HEK293 (cell line): ENCODE results near the gene ANKRD39.

Experiments used
- CTCF ChIA-PET: fragments of 350-600 bp; formaldehyde crosslinking; extraction: SDS; loops from one replicate; lab custom pipeline; 2021; ENCODE audit warnings: antibody characterized with exemption; lab: Yijun Ruan, JAX
- POLR2A ChIA-PET: fragments of 300-600 bp; formaldehyde crosslinking; extraction: SDS; loops from one replicate; lab custom pipeline; 2020; ENCODE audit warnings: antibody characterized with exemption, inconsistent platforms; lab: Yijun Ruan, JAX
- H3K27ac ChIP-seq: fragments of 200-500 bp; sonication (Bioruptor generic); 2 replicates; pipeline ENCODE4 v1.5.1; 2014; ENCODE audit warnings: low read depth, low read length, control low read depth, inconsistent platforms; ENCODE audit errors: extremely low read depth
- H3K36me3 ChIP-seq, 2 experiments: fragments of 200-500 bp in 1 of 2; sonication (Bioruptor generic) in 1 of 2; 1 replicate in 1 of 2; 2 replicates in 1 of 2; pipeline ENCODE4 v1.5.1; 2014 to 2017; ENCODE audit warnings: inconsistent platforms in 2 of 2, low read length in 2 of 2; ENCODE audit not compliant: control insufficient read depth in 2 of 2, insufficient read depth in 1 of 2
- H3K4me1 ChIP-seq: fragments of 200-500 bp; sonication (Bioruptor generic); 2 replicates; pipeline ENCODE4 v1.5.1; 2014; ENCODE audit warnings: mild to moderate bottlenecking, low read length, inconsistent platforms; ENCODE audit not compliant: control insufficient read depth, insufficient read depth
- H3K4me3 ChIP-seq: 2 replicates; pipeline ENCODE4 v1.5.1; 2011; ENCODE audit warnings: low read depth, mild to moderate bottlenecking, control low read depth, low read length, moderate library complexity
- H3K9me3 ChIP-seq: fragments of 200-500 bp; sonication (Bioruptor generic); 2 replicates; pipeline ENCODE4 v1.5.1; 2014; ENCODE audit warnings: low read depth, low read length, inconsistent platforms; ENCODE audit not compliant: control insufficient read depth, insufficient read depth
- EGR2 ChIP-seq: fragments of 450-650 bp; formaldehyde crosslinking; IDR thresholded peaks from 2 replicates; pipeline ENCODE4 v1.5.1; 2016; ENCODE audit warnings: low read depth, missing biosample characterization, missing genetic modification characterization
- GLI4 ChIP-seq: fragments of 450-650 bp; formaldehyde crosslinking; IDR thresholded peaks from 2 replicates; pipeline ENCODE4 v1.5.1; 2016; ENCODE audit warnings: missing biosample characterization, missing genetic modification characterization
- GLIS1 ChIP-seq: fragments of 450-650 bp; formaldehyde crosslinking; IDR thresholded peaks from 2 replicates; pipeline ENCODE4 v1.5.1; 2016; ENCODE audit warnings: missing biosample characterization, missing genetic modification characterization
- KLF1 ChIP-seq: fragments of 450-650 bp; formaldehyde crosslinking; IDR thresholded peaks from 2 replicates; pipeline ENCODE4 v1.5.1; 2016; ENCODE audit warnings: missing biosample characterization, missing genetic modification characterization
- MYNN ChIP-seq: fragments of 450-650 bp; formaldehyde crosslinking; IDR thresholded peaks from 2 replicates; pipeline ENCODE4 v1.5.1; 2016; ENCODE audit warnings: missing biosample characterization, missing genetic modification characterization, borderline replicate concordance
- MZF1 ChIP-seq: fragments of 450-650 bp; formaldehyde crosslinking; IDR thresholded peaks from 2 replicates; pipeline ENCODE4 v1.5.1; 2017; ENCODE audit warnings: missing biosample characterization, missing genetic modification characterization, borderline replicate concordance
- OSR2 ChIP-seq: fragments of 450-650 bp; formaldehyde crosslinking; IDR thresholded peaks from 2 replicates; pipeline ENCODE4 v1.5.1; 2016; ENCODE audit warnings: missing biosample characterization, missing genetic modification characterization
- PATZ1 ChIP-seq: fragments of 450-650 bp; formaldehyde crosslinking; IDR thresholded peaks from 2 replicates; pipeline ENCODE4 v1.5.1; 2016; ENCODE audit warnings: missing biosample characterization, missing genetic modification characterization
- SCRT1 ChIP-seq: fragments of 450-650 bp; formaldehyde crosslinking; IDR thresholded peaks from 2 replicates; pipeline ENCODE4 v1.5.1; 2016; ENCODE audit warnings: missing biosample characterization, missing genetic modification characterization, borderline replicate concordance
- SCRT2 ChIP-seq: fragments of 450-650 bp; formaldehyde crosslinking; IDR thresholded peaks from 2 replicates; pipeline ENCODE4 v1.5.1; 2016; ENCODE audit warnings: missing biosample characterization, missing genetic modification characterization
- SP3 ChIP-seq: fragments of 450-650 bp; formaldehyde crosslinking; IDR thresholded peaks from 2 replicates; pipeline ENCODE4 v1.5.1; 2016; ENCODE audit warnings: missing biosample characterization, missing genetic modification characterization
- ZBTB17 ChIP-seq: fragments of 450-650 bp; formaldehyde crosslinking; IDR thresholded peaks from 2 replicates; pipeline ENCODE4 v1.5.1; 2016; ENCODE audit warnings: missing biosample characterization, missing genetic modification characterization
- ZBTB26 ChIP-seq: fragments of 450-650 bp; formaldehyde crosslinking; optimal IDR thresholded peaks from 2 replicates; pipeline ENCODE3; 2016; ENCODE audit warnings: missing biosample characterization, mild to moderate bottlenecking, missing genetic modification characterization
- ZBTB6 ChIP-seq: fragments of 450-650 bp; formaldehyde crosslinking; IDR thresholded peaks from 2 replicates; pipeline ENCODE4 v1.5.1; 2017; ENCODE audit warnings: missing biosample characterization, missing genetic modification characterization
- ZFHX2 ChIP-seq: fragments of 450-650 bp; formaldehyde crosslinking; conservative IDR thresholded peaks from 2 replicates; pipeline ENCODE4 v1.5.1; 2016; ENCODE audit warnings: missing biosample characterization, missing genetic modification characterization
- ZIC2 ChIP-seq: fragments of 450-650 bp; formaldehyde crosslinking; IDR thresholded peaks from 2 replicates; pipeline ENCODE4 v1.5.1; 2016; ENCODE audit warnings: missing biosample characterization, missing genetic modification characterization
- ZNF132 ChIP-seq: fragments of 450-650 bp; formaldehyde crosslinking; IDR thresholded peaks from 2 replicates; pipeline ENCODE4 v1.5.1; 2017; ENCODE audit warnings: missing biosample characterization, missing genetic modification characterization, borderline replicate concordance
- ZNF292 ChIP-seq: fragments of 450-650 bp; formaldehyde crosslinking; IDR thresholded peaks from 2 replicates; pipeline ENCODE4 v1.5.1; 2016; ENCODE audit warnings: low read depth, missing biosample characterization, missing genetic modification characterization, borderline replicate concordance
- ZNF302 ChIP-seq: fragments of 450-650 bp; formaldehyde crosslinking; IDR thresholded peaks from 2 replicates; pipeline ENCODE4 v1.5.1; 2016; ENCODE audit warnings: missing biosample characterization, missing genetic modification characterization, low read depth
- ZNF341 ChIP-seq: fragments of 450-650 bp; formaldehyde crosslinking; IDR thresholded peaks from 2 replicates; pipeline ENCODE4; 2016; ENCODE audit warnings: low read depth, missing biosample characterization, missing genetic modification characterization
- ZNF518A ChIP-seq: fragments of 450-650 bp; formaldehyde crosslinking; conservative IDR thresholded peaks from 2 replicates; pipeline ENCODE4 v1.5.1; 2016; ENCODE audit warnings: low read depth, missing biosample characterization, missing genetic modification characterization
- ZNF529 ChIP-seq: fragments of 450-650 bp; formaldehyde crosslinking; IDR thresholded peaks from 2 replicates; pipeline ENCODE4 v1.5.1; 2017; ENCODE audit warnings: missing genetic modification characterization, missing biosample characterization; ENCODE audit not compliant: insufficient replicate concordance
- ZNF629 ChIP-seq: fragments of 450-650 bp; formaldehyde crosslinking; IDR thresholded peaks from 2 replicates; pipeline ENCODE4 v1.5.1; 2017; ENCODE audit warnings: missing biosample characterization, missing genetic modification characterization

The ANKRD39 gene

GRCh38 chr2:96870626-96871255 lies 12.9 kb upstream of the ANKRD39 start:
- TF ChIP-seq ZFHX2 (tag by site-specific recombination): peak; percentile 70
- peak; percentile 93 for TF ChIP-seq SCRT1
- TF ChIP-seq ZNF341 (tag by site-specific recombination): no peak
- no peak for TF ChIP-seq MYNN (tag by site-specific recombination)
- no peak for TF ChIP-seq ZNF529 (tag by site-specific recombination)
- peak; percentile 72 for TF ChIP-seq KLF1 (tag by site-specific recombination)
- TF ChIP-seq ZBTB17 (tag by site-specific recombination): peak; percentile 20; the same call in 1 of the 2 replicates
- TF ChIP-seq OSR2 (tag by site-specific recombination): peak; percentile 30; the same call in 1 of the 2 replicates
- peak; percentile 95 for TF ChIP-seq SCRT2
- TF ChIP-seq EGR2: peak; percentile 25; the same call in 1 of the 2 replicates
- TF ChIP-seq ZNF292 (tag by site-specific recombination): no peak
- TF ChIP-seq, all 188 proteins: peak for 7
- ChIA-PET CTCF (interaction anchor here (0.6 to 2.9 kb wide), 4 partner anchors 13 to 80 kb away, joined by 3 to 9 read pairs (median 6); partner anchors contain the start of gene ANKRD39), POLR2A (interaction anchor here (1.2 to 1.9 kb wide), 2 partner anchors 13 to 54 kb away, joined by 4 to 8 read pairs; partner anchors contain the start of gene ANKRD39)
- H3K4me1 ChIP-seq: peaks cover 3% of the 10 kb centered on the region; the same call in 1 of the 2 replicates
- no peak overlapping the region for H3K4me3 ChIP-seq
- no peak overlapping the region for H3K27ac ChIP-seq
- H3K9me3 ChIP-seq: no peaks in the 10 kb centered on the region
- H3K36me3 ChIP-seq: peaks cover 0 to 20% of the 10 kb centered on the region in 2 experiments; a peak in 1 of 3 replicates

GRCh38 chr2:96869822-96870625 lies 12.2 kb upstream of the ANKRD39 start, which contains the start of gene SEMA4C:
Gene SEMA4C, minus strand, starts transcription at chr2:96870080. Its CDS starts 2,194 bp downstream, at chr2:96867886.
- ChIA-PET CTCF (interaction anchor here (2.3 to 3.9 kb wide), 3 partner anchors 12 to 81 kb away, joined by 8 to 33 read pairs (median 9); partner anchors contain the start of gene ANKRD39), POLR2A (interaction anchor here (1.2 to 1.9 kb wide), 2 partner anchors 12 to 53 kb away, joined by 4 to 8 read pairs; partner anchors contain the start of gene ANKRD39)
- Histone ChIP-seq H3K4me1 (peaks cover 3% of the 10 kb centered on the region; the same call in 1 of the 2 replicates), H3K36me3 (peaks cover 0 to 27% of the 10 kb centered on the region in 2 experiments; a peak in 1 of 3 replicates), H3K9me3 (no peaks in the 10 kb centered on the region), H3K27ac (peak within 1 kb of the TSS; percentile 93), H3K4me3 (peak within 1 kb of the TSS; percentile 87)
- TF ChIP-seq ZBTB26 (tag by site-specific recombination) (peak; percentile 56), GLI4 (tag by site-specific recombination) (no peak), MZF1 (tag by site-specific recombination) (no peak), GLIS1 (tag by site-specific recombination) (peak; percentile 26; the same call in 1 of the 2 replicates), ZNF132 (tag by site-specific recombination) (no peak), ZIC2 (peak; percentile 55; the same call in 1 of the 2 replicates), SP3 (tag by site-specific recombination) (peak; percentile 61), PATZ1 (tag by site-specific recombination) (peak; percentile 27; the same call in 1 of the 2 replicates), ZNF302 (tag by site-specific recombination) (no peak), ZBTB6 (no peak), ZNF518A (no peak), ZNF629 (tag by site-specific recombination) (0 out of 2 replicates have a peak, but pooled peaks have one; percentile 33)
